AG04450 (cell line): ENCODE results near the gene CPN2. TPM values are rescaled to one million over a fixed set of nuclear protein-coding genes. Genes with fewer than 3 reads are reported as not detected.

Experiments
- CTCF ChIA-PET: fragments of 300-600, 350-600 bp; formaldehyde crosslinking; extraction: SDS; loops from one replicate; lab custom pipeline; 2022; ENCODE audit warnings: antibody characterized with exemption, inconsistent platforms; lab: Charles Lee
- POLR2A ChIA-PET: fragments of 350-600 bp; formaldehyde crosslinking; extraction: SDS; loops from one replicate; lab custom pipeline; 2021; ENCODE audit warnings: antibody characterized with exemption, inconsistent platforms; lab: Yijun Ruan, JAX
- DNase-seq: peaks from one replicate; pipeline ENCODE4 v3.0.0-alpha.2; 2011; ENCODE audit warnings: low read depth, low spot score
- H3K27ac ChIP-seq: one replicate; pipeline ENCODE4 v1.5.1; 2012; ENCODE audit warnings: low read depth, low read length, control low read depth
- H3K27me3 ChIP-seq: one replicate; pipeline ENCODE4 v1.6.0; 2012; ENCODE audit warnings: low read length; ENCODE audit not compliant: control insufficient read depth, insufficient read depth
- H3K4me3 ChIP-seq: 2 replicates; pipeline ENCODE4 v1.5.1; 2011; ENCODE audit warnings: mild to moderate bottlenecking, low read depth, low read length, control low read depth
- H3K9me3 ChIP-seq: 2 replicates; pipeline ENCODE4 v1.5.1; 2012; ENCODE audit warnings: low read length; ENCODE audit not compliant: control insufficient read depth, insufficient read depth
- CTCF ChIP-seq: IDR thresholded peaks from 2 replicates; pipeline ENCODE4 v1.5.1; 2011; ENCODE audit warnings: low read depth, low read length, control low read depth, inconsistent platforms
- polyA minus RNA-seq: library from RNA; depleted of rRNA, polyadenylated mRNA; stranded (reverse); fragments of >200 nt; gene quantifications from 2 replicates; pipeline ENCODE4 v1.2.3, GENCODE V29; 2011; rRNA and poly(A)+ RNA removed
- polyA plus RNA-seq: library from polyadenylated mRNA; depleted of rRNA; stranded (reverse); fragments of >200 nt; gene quantifications from 2 replicates; pipeline ENCODE4 v1.2.3, GENCODE V29; 2011; rRNA removed

Gene CPN2
- polyA plus RNA-seq (not detected in 2 replicates), polyA minus RNA-seq (not detected in 2 replicates)

- POLR2A ChIA-PET, result no interaction called here
- no peaks in the 10 kb centered on the region for H3K9me3 ChIP-seq
- DNase-seq, result no peak
- H3K27me3 ChIP-seq, result no peaks in the 10 kb centered on the region
- no peak within 1 kb of the TSS for H3K4me3 ChIP-seq
- CTCF ChIA-PET, result interaction anchor here (0.6 to 1.4 kb wide), 3 partner anchors 9 to 51 kb away, joined by 3 to 4 read pairs (median 3); no protein-coding TSS in a partner anchor
- no peak for TF ChIP-seq CTCF
- H3K27ac ChIP-seq, result no peak within 1 kb of the TSS
Measured at GRCh38 chr3:194351080-194351672, at the start of gene CPN2. TSS of gene CPN2 (minus strand) at chr3:194351328. CDS start at chr3:194342702, 8,626 bp downstream.

GRCh38 chr3:194399874-194400411 lies 48.8 kb upstream of the CPN2 start:
- H3K4me3 ChIP-seq, result no peak overlapping the region

GRCh38 chr3:194399166-194399565 lies 48.0 kb upstream of the CPN2 start, which contains the start of gene GP5:
TSS of gene GP5 (minus strand) at chr3:194399266. CDS start at chr3:194398282, 984 bp downstream.
- no peak within 1 kb of the TSS for H3K27ac ChIP-seq
- peak within 1 kb of the TSS; percentile 32 for H3K4me3 ChIP-seq
- POLR2A ChIA-PET, result no interaction called here

More at GRCh38 chr3:194399874-194400411, 48.8 kb upstream of the CPN2 start:
- no peaks in the 10 kb centered on the region for H3K9me3 ChIP-seq
- no peak for TF ChIP-seq CTCF
- no peak for DNase-seq
- POLR2A ChIA-PET, result interaction anchor here (0.6 kb wide), 1 partner anchor 60 kb away, joined by 4 read pairs; no protein-coding TSS in a partner anchor
- CTCF ChIA-PET, result interaction anchor here (0.6 to 6.7 kb wide), 5 partner anchors 56 to 681 kb away, joined by 3 to 69 read pairs (median 6); no protein-coding TSS in a partner anchor
- H3K27ac ChIP-seq, result no peak overlapping the region
- H3K27me3 ChIP-seq, result peaks cover 14% of the 10 kb centered on the region

GRCh38 chr3:194397757-194398312 lies 46.7 kb upstream of the CPN2 start:
- ChIA-PET CTCF (interaction anchor here (0.6 to 6.7 kb wide), 5 partner anchors 10 to 769 kb away, joined by 3 to 69 read pairs (median 7); no protein-coding TSS in a partner anchor), POLR2A (interaction anchor here (0.6 kb wide), 2 partner anchors 8 to 15 kb away, joined by 3 read pairs; no protein-coding TSS in a partner anchor)
- no peak for DNase-seq
- H3K27me3 ChIP-seq, result peaks cover 20% of the 10 kb centered on the region
- H3K9me3 ChIP-seq, result no peaks in the 10 kb centered on the region
- H3K4me3 ChIP-seq, result peak overlapping the region; percentile 32
- H3K27ac ChIP-seq, result no peak overlapping the region
- no peak for TF ChIP-seq CTCF

More at GRCh38 chr3:194399166-194399565, 48.0 kb upstream of the CPN2 start, which contains the start of gene GP5:
- no peak for TF ChIP-seq CTCF
- CTCF ChIA-PET, result interaction anchor here (0.6 to 6.7 kb wide), 6 partner anchors 8 to 680 kb away, joined by 3 to 69 read pairs (median 6); no protein-coding TSS in a partner anchor
- Histone ChIP-seq H3K27me3 (peaks cover 16% of the 10 kb centered on the region), H3K9me3 (no peaks in the 10 kb centered on the region)
- DNase-seq, result no peak
